IMR-90 (cell line): ENCODE measurements around the gene RNF130. TPM values are rescaled to one million over a fixed set of nuclear protein-coding genes. Genes with fewer than 3 reads are reported as not detected.

Experiments used
- ATAC-seq: fragments of 200-7000 bp; cut with Tn5 transposase; 2 replicates; pipeline ENCODE4 v1.9.1; 2020; ENCODE audit warnings: low read depth, mild to moderate bottlenecking, moderate library complexity
- BruUV-seq: library from RNA; stranded (reverse); fragments of 400-500 nt; replicated peaks from 2 replicates; lab custom pipeline; 2021; lab: Mats Ljungman, UMichigan
- CTCF ChIA-PET: fragments of 300-600 bp; formaldehyde crosslinking; extraction: SDS; loops from one replicate; lab custom pipeline; 2021; ENCODE audit warnings: antibody characterized with exemption; lab: Yijun Ruan, JAX
- POLR2A ChIA-PET: fragments of 300-600 bp; sonication (Branson Sonifier 250); formaldehyde crosslinking; loops from one replicate; lab custom pipeline; 2022; ENCODE audit warnings: antibody characterized with exemption; ENCODE audit not compliant: unreplicated experiment; lab: Charles Lee
- DNase-seq: peaks from one replicate; pipeline ENCODE4 v3.0.0; 2013
- H2AFZ ChIP-seq: replicated peaks from 2 replicates; pipeline ENCODE3; 2013; ENCODE audit warnings: low read length, mild to moderate bottlenecking; ENCODE audit not compliant: poor library complexity
- H2AK5ac ChIP-seq: 2 replicates; pipeline ENCODE4 v1.6.1; 2013; ENCODE audit warnings: low read depth, low read length, inconsistent platforms
- H2AK9ac ChIP-seq: replicated peaks from 2 replicates; pipeline ENCODE3; 2013; ENCODE audit warnings: mild to moderate bottlenecking, low read depth, low read length, moderate library complexity; ENCODE audit not compliant: poor library complexity
- H2BK120ac ChIP-seq: 2 replicates; pipeline ENCODE4 v1.6.1; 2013; ENCODE audit warnings: low read depth, low read length, inconsistent platforms
- H2BK15ac ChIP-seq: 3 replicates; pipeline ENCODE4 v1.6.1; 2013; ENCODE audit warnings: low read depth, low read length, inconsistent platforms
- H2BK20ac ChIP-seq: 2 replicates; pipeline ENCODE4 v1.6.1; 2013; ENCODE audit warnings: low read depth, mild to moderate bottlenecking, inconsistent platforms, low read length, moderate library complexity
- H2BK5ac ChIP-seq: 2 replicates; pipeline ENCODE4 v1.6.1; 2013; ENCODE audit warnings: mild to moderate bottlenecking, low read depth, low read length, inconsistent platforms; ENCODE audit not compliant: poor library complexity, severe bottlenecking
- H3K14ac ChIP-seq: replicated peaks from 2 replicates; pipeline ENCODE4 v1.6.1; 2013; ENCODE audit warnings: low read depth, low read length, inconsistent platforms
- H3K18ac ChIP-seq: 2 replicates; pipeline ENCODE4 v1.6.1; 2013; ENCODE audit warnings: low read depth, low read length, control low read depth
- H3K23ac ChIP-seq: 2 replicates; pipeline ENCODE4 v1.6.1; 2013; ENCODE audit warnings: low read depth, low read length, inconsistent platforms
- H3K27ac ChIP-seq: 2 replicates; pipeline ENCODE4 v1.5.1; 2013; ENCODE audit warnings: mild to moderate bottlenecking, control low read depth, low read length; ENCODE audit not compliant: insufficient read depth
- H3K27me3 ChIP-seq: 2 replicates; pipeline ENCODE4 v1.6.1; 2013; ENCODE audit warnings: low read length; ENCODE audit not compliant: control insufficient read depth, insufficient read depth
- H3K36me3 ChIP-seq: 2 replicates; pipeline ENCODE4 v1.6.1; 2013; ENCODE audit warnings: low read length, mixed read lengths; ENCODE audit not compliant: control insufficient read depth, insufficient read depth
- H3K4ac ChIP-seq: 2 replicates; pipeline ENCODE4 v1.6.1; 2013; ENCODE audit warnings: low read depth, low read length, inconsistent platforms
- H3K4me1 ChIP-seq: 2 replicates; pipeline ENCODE4 v1.6.1; 2013; ENCODE audit warnings: low read length, mixed read lengths; ENCODE audit not compliant: control insufficient read depth, insufficient read depth
- H3K4me2 ChIP-seq: 2 replicates; pipeline ENCODE4 v1.6.1; 2013; ENCODE audit warnings: low read depth, mild to moderate bottlenecking, control low read depth, low read length, moderate library complexity
- H3K4me3 ChIP-seq: 2 replicates; pipeline ENCODE4 v1.5.1; 2013; ENCODE audit warnings: low read depth, mild to moderate bottlenecking, control low read depth, low read length, moderate library complexity; ENCODE audit not compliant: insufficient read depth
- H3K56ac ChIP-seq: 2 replicates; pipeline ENCODE4 v1.6.1; 2013; ENCODE audit warnings: low read length, inconsistent platforms; ENCODE audit not compliant: insufficient read depth; ENCODE audit errors: extremely low read depth
- H3K79me1 ChIP-seq, 2 experiments: 2 replicates each; pipeline ENCODE4 v1.6.1; 2013; ENCODE audit warnings: low read length in 2 of 2, inconsistent platforms in 1 of 2, low read depth in 1 of 2
- H3K9ac ChIP-seq: 2 replicates; pipeline ENCODE4 v1.6.1; 2013; ENCODE audit warnings: low read depth, low read length, control low read depth
- H3K9me1 ChIP-seq: 2 replicates; pipeline ENCODE4 v1.6.1; 2013; ENCODE audit warnings: low read length, inconsistent platforms; ENCODE audit not compliant: insufficient read depth
- H3K9me3 ChIP-seq: 2 replicates; pipeline ENCODE4 v1.6.1; 2013; ENCODE audit warnings: low read length; ENCODE audit not compliant: control insufficient read depth, insufficient read depth
- H4K20me1 ChIP-seq: 2 replicates; pipeline ENCODE4 v1.6.1; 2013; ENCODE audit warnings: low read length, inconsistent platforms; ENCODE audit not compliant: insufficient read depth
- H4K5ac ChIP-seq: 2 replicates; pipeline ENCODE4 v1.6.1; 2013; ENCODE audit warnings: mild to moderate bottlenecking, low read depth, low read length, control low read depth
- H4K8ac ChIP-seq, 2 experiments: 2 replicates each; pipeline ENCODE4 v1.6.1; 2013; ENCODE audit warnings: low read depth in 2 of 2, low read length in 2 of 2, control low read depth in 1 of 2, inconsistent platforms in 1 of 2
- H4K91ac ChIP-seq: 2 replicates; pipeline ENCODE4 v1.6.1; 2013; ENCODE audit warnings: low read depth, low read length, inconsistent platforms; ENCODE audit not compliant: insufficient read depth
- CHD1 ChIP-seq: IDR thresholded peaks from 2 replicates; pipeline ENCODE4 v1.6.1; 2012; ENCODE audit warnings: low read depth, low read length, improper control_type of control experiment
- MAFK ChIP-seq: IDR thresholded peaks from 2 replicates; pipeline ENCODE4 v1.6.1; 2012; ENCODE audit warnings: low read depth, low read length, improper control_type of control experiment
- MXI1 ChIP-seq: IDR thresholded peaks from 2 replicates; pipeline ENCODE4 v1.6.1; 2012; ENCODE audit warnings: low read depth, mild to moderate bottlenecking, low read length, moderate library complexity, borderline replicate concordance
- NFE2L2 ChIP-seq: fragments of 150-350 bp; IDR thresholded peaks from 2 replicates; pipeline ENCODE4 v1.6.1; 2016; ENCODE audit warnings: low read depth, mild to moderate bottlenecking, low read length
- RCOR1 ChIP-seq: IDR thresholded peaks from 2 replicates; pipeline ENCODE4 v1.6.1; 2012; ENCODE audit warnings: mild to moderate bottlenecking, low read length, improper control_type of control experiment; ENCODE audit not compliant: insufficient replicate concordance
- WGBS, 2 experiments: methylation state at CpG; one replicate each; pipeline versions ENCODE4 v1.1.5 to v1.1.7; 2013; ENCODE audit warnings: missing lambda C conversion rate in 2 of 2; ENCODE audit not compliant: insufficient read length in 1 of 2; ENCODE audit errors: extremely low coverage in 2 of 2; 5-methylcytosine and 5-hydroxymethylcytosine counted together
- dilution Hi-C: fragments of 300-500 bp; cut with HindIII; formaldehyde crosslinking; loops from one replicate; pipeline ENCODE4 v1.14.3; 2018; ENCODE audit warnings: low sequenced_read_pairs; ENCODE audit not compliant: unreplicated experiment
- in situ Hi-C: fragments of 300-500 bp; cut with MboI; formaldehyde crosslinking; loops from 3 replicates; pipeline ENCODE4 v1.14.3; 2019; ENCODE audit warnings: low sequenced_read_pairs, inconsistent platforms, mixed read lengths
- intact Hi-C: fragments of 100-400 bp; cut with micrococcal nuclease; formaldehyde crosslinking; loops from 2 replicates; pipeline ENCODE4 v1.10.0; 2022
- polyA plus RNA-seq, 3 experiments: library from polyadenylated mRNA; depleted of rRNA; stranded (reverse); fragments of >200 nt; gene quantifications; 2 replicates each; pipeline ENCODE4 v1.2.3, GENCODE V29; 2012; ENCODE audit warnings: low replicate concordance in 1 of 3
- total RNA-seq: library from RNA; depleted of rRNA; stranded (reverse); fragments of >200 nt; gene quantifications from 2 replicates; pipeline ENCODE4 v1.2.3, GENCODE V29; 2012
- TF ChIP-seq, protein P1 (sequence below): conservative IDR thresholded peaks from 2 replicates; pipeline ENCODE4 v1.5.1; 2012; ENCODE audit warnings: mild to moderate bottlenecking, low read depth, low read length, improper control_type of control experiment

Gene RNF130
- total and polyA plus RNA-seq, 2 of the 4 experiments (the other 2 are of a cell fraction) = 12.9 to 21.7 TPM

DNA sequence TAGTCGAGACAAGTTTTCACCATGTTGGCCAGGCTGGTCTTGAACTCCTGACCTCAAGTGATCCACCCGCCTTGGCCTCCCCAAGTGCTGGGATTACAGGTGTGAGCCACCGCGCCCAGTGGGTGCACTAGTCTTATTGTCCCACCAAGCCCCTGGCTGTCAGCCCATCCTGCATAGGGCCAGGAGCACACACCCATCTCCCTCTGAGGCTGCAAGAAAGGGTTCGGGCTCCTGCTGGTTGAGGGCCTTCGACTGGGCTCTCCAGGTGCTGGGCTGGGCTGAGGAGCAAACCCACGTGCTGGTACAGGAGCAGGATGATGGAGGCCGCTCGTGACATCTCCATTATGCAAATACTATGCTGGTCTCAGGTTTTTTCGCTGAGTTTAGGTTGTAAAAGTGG is 25.1 kb upstream of the RNF130 start:
- Histone ChIP-seq H2BK120ac (no peak overlapping the region), H3K9me3 (peaks cover 3% of the 10 kb centered on the region; the same call in 1 of the 2 replicates), H4K8ac (no peak overlapping the region), H2AFZ (no peak overlapping the region), H2BK15ac (no peak overlapping the region), H3K56ac (no peak overlapping the region), H3K18ac (no peak overlapping the region), H3K23ac (no peak overlapping the region), H3K79me1 (no peaks in the 10 kb centered on the region), H2BK20ac (no peak overlapping the region), H4K20me1 (no peaks in the 10 kb centered on the region; the same call in 1 of the 2 replicates), H3K27ac (no peak overlapping the region), H3K4me3 (no peak overlapping the region), H2AK5ac (no peak overlapping the region), H3K4me2 (no peak overlapping the region), H2AK9ac (no peak overlapping the region), H3K27me3 (peaks cover 4% of the 10 kb centered on the region; the same call in 1 of the 2 replicates), H3K9me1 (no peaks in the 10 kb centered on the region), H2BK5ac (no peak overlapping the region), H3K14ac (no peak overlapping the region), H3K36me3 (no peaks in the 10 kb centered on the region), H4K91ac (no peak overlapping the region), H3K9ac (no peak overlapping the region), H4K5ac (no peak overlapping the region), H3K4ac (no peak overlapping the region), H3K4me1 (no peaks in the 10 kb centered on the region)
- CTCF ChIA-PET = no interaction called here
- POLR2A ChIA-PET = no interaction called here
- WGBS, 2 experiments = 63% methylated on average over 1 of the region's 10 CpGs; no CpG with 5 or more reads in 1 of the 2 experiments
- no peak for ATAC-seq
- in situ Hi-C loops = no loop called here
- BruUV-seq = no TSS peak
- dilution Hi-C loops = no loop called here
- intact Hi-C loops = no loop called here
- DNase-seq = no peak
- TF ChIP-seq RCOR1 (no peak), MAFK (no peak), CHD1 (no peak), NFE2L2 (no peak), MXI1 (no peak)
- TF ChIP-seq, protein P1, sequence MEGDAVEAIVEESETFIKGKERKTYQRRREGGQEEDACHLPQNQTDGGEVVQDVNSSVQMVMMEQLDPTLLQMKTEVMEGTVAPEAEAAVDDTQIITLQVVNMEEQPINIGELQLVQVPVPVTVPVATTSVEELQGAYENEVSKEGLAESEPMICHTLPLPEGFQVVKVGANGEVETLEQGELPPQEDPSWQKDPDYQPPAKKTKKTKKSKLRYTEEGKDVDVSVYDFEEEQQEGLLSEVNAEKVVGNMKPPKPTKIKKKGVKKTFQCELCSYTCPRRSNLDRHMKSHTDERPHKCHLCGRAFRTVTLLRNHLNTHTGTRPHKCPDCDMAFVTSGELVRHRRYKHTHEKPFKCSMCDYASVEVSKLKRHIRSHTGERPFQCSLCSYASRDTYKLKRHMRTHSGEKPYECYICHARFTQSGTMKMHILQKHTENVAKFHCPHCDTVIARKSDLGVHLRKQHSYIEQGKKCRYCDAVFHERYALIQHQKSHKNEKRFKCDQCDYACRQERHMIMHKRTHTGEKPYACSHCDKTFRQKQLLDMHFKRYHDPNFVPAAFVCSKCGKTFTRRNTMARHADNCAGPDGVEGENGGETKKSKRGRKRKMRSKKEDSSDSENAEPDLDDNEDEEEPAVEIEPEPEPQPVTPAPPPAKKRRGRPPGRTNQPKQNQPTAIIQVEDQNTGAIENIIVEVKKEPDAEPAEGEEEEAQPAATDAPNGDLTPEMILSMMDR = no peak
